ENCODE data around the gene NTMT1. TPM values are rescaled to one million over a fixed set of nuclear protein-coding genes. Genes with fewer than 3 reads are reported as not detected.

Gene NTMT1
- total RNA-seq, 1 experiment from 2014 or later = 84.8 TPM

GRCh38 chr9:129606161-129607026 is 19.6 kb upstream of the NTMT1 start:
- Histone ChIP-seq H2AFZ (ENCODE audit: low read depth, low read length, poor library complexity, severe bottlenecking) (no peak overlapping the region), H3K9me2 (ENCODE audit: insufficient read depth) (no peaks in the 10 kb centered on the region), H3K79me2 (ENCODE audit: insufficient read depth, low read length) (no peaks in the 10 kb centered on the region; the same call in 1 of the 2 replicates), H3K4me1 (ENCODE audit: control insufficient read depth in 1 of 2, insufficient read depth in 2 of 2, low read length in 2 of 2) (peaks cover 81 to 94% of the 10 kb centered on the region in 2 experiments), H3K27ac (ENCODE audit: low read depth, low read length) (peak overlapping the region; percentile 96), H4K20me1 (ENCODE audit: insufficient read depth) (no peaks in the 10 kb centered on the region), H3K9ac (ENCODE audit: low read length) (peak overlapping the region; percentile 61), H3K4me3 (replicated peaks in 1 of 2; ENCODE audit: low read depth in 1 of 2, low read length in 2 of 2) (0 out of 4 replicates have a peak overlapping the region, but pooled peaks of 1 of the 2 experiments have one; percentile 8), H3K9me3 (ENCODE audit: control insufficient read depth in 1 of 2, insufficient read depth in 1 of 2, low read depth in 1 of 2, low read length in 2 of 2) (no peaks in the 10 kb centered on the region), H3K4me2 (ENCODE audit: low read length) (peak overlapping the region; percentile 92; the same call in 1 of the 2 replicates), H3K27me3 (ENCODE audit: insufficient read depth, low read length) (no peaks in the 10 kb centered on the region), H3K36me3 (ENCODE audit: control insufficient read depth in 1 of 2, insufficient read depth in 2 of 2, low read length in 2 of 2) (no peaks in the 10 kb centered on the region)
- BruUV-seq (replicated peaks) = no TSS peak
- TF ChIP-seq SRF (IDR thresholded peaks at IDR 0.05; ENCODE audit: low read depth) = no peak
- no peak for TF ChIP-seq ELF1 (IDR thresholded peaks at IDR 0.05; ENCODE audit: borderline replicate concordance, low read depth)
- TF ChIP-seq CBX3 (IDR thresholded peaks at IDR 0.05; ENCODE audit: low read depth) = no peak
- TF ChIP-seq SP1 (IDR thresholded peaks at IDR 0.05; ENCODE audit: low read depth) = no peak
- no peak for TF ChIP-seq POLR2A (IDR thresholded peaks at IDR 0.05; ENCODE audit: borderline replicate concordance, extremely low read depth, insufficient read depth, insufficient read length)
- no peak for TF ChIP-seq POLR2AphosphoS5 (IDR thresholded peaks at IDR 0.05; ENCODE audit: low read depth, low read length)
- no peak for TF ChIP-seq TCF7L2 (IDR thresholded peaks at IDR 0.05; ENCODE audit: borderline replicate concordance, extremely low read depth, insufficient read depth, insufficient read length)
- no peak for TF ChIP-seq RAD21 (IDR thresholded peaks at IDR 0.05; ENCODE audit: low read depth)
- TF ChIP-seq FOSL1 (IDR thresholded peaks at IDR 0.05; ENCODE audit: low read depth) = no peak
- no peak for TF ChIP-seq ATF3 (IDR thresholded peaks at IDR 0.05)
- TF ChIP-seq ZBTB33 (IDR thresholded peaks at IDR 0.05; ENCODE audit: extremely low read depth, insufficient replicate concordance, low read length) = no peak
- no peak for TF ChIP-seq JUND (IDR thresholded peaks at IDR 0.05)
- no peak for DNase-seq (ENCODE audit: low read depth, low spot score)
- no peak for ATAC-seq
- intact Hi-C loops (cut with micrococcal nuclease) = loop anchor here (2.0 kb wide), 2 partner anchors 36 to 272 kb away; no protein-coding TSS in a partner anchor
- ChIA-PET CTCF (interaction anchor here (0.8 to 1.2 kb wide), 2 partner anchors 424 to 464 kb away, joined by 3 read pairs; no protein-coding TSS in a partner anchor), RAD21 (ENCODE audit: low non-redundant PET in 1 of 2, low total read pairs in 2 of 2, uncharacterized antibody in 2 of 2, unreplicated experiment in 2 of 2) (interaction anchor here in 1 of 2 experiments (0.6 kb wide), 1 partner anchor 19 kb away, joined by 3 read pairs; no protein-coding TSS in a partner anchor), POLR2A (interaction anchor here (1.2 to 4.8 kb wide), 9 partner anchors 9 to 463 kb away, joined by 4 to 34 read pairs (median 6); partner anchors contain the start of genes IER5L and NTMT1)

Data from HCT116 (cell line).